Stomach (tissue), 19 donors: ENCODE results near the gene ZFYVE16. TPM values are rescaled to one million over a fixed set of nuclear protein-coding genes. Genes with fewer than 3 reads are reported as not detected.
A peak's percentile ranks its signal among the peaks of the same experiment; 100 is the strongest.

Experiments
- DNase-seq, 2 donors: peaks; one replicate each; pipeline versions ENCODE4 v3.0.0 to v3.0.0-alpha.2; 2013 to 2019
- H3K27ac ChIP-seq, 5 donors: fragments of 200-600 bp in 4 of 5; sonication (generic) in 4 of 5; one replicate each; pipeline ENCODE4 v1.5.1; 2013 to 2019; ENCODE audit warnings: mild to moderate bottlenecking in 1 of 5, moderate library complexity in 1 of 5
- H3K27me3 ChIP-seq, 3 donors: fragments of 200-600 bp; sonication (generic); one replicate each; pipeline ENCODE4 v1.5.1; 2017 to 2019; ENCODE audit warnings: mixed run types in 1 of 3
- H3K36me3 ChIP-seq, 4 donors: fragments of 200-600 bp; sonication (generic); 1 replicate in 3 of 4; 2 replicates in 1 of 4; pipeline ENCODE4 v1.5.1; 2016 to 2019
- H3K4me1 ChIP-seq, 4 donors: fragments of 200-600 bp; sonication (generic); one replicate each; pipeline ENCODE4 v1.5.1; 2016 to 2019
- H3K4me3 ChIP-seq, 4 donors: fragments of 200-600 bp; sonication (generic) in 3 of 4; one replicate each; pipeline ENCODE4 v1.5.1; 2016 to 2019; ENCODE audit warnings: mild to moderate bottlenecking in 1 of 4
- H3K9me3 ChIP-seq, 4 donors: fragments of 200-600 bp; sonication (generic); one replicate each; pipeline ENCODE4 v1.5.1; 2016 to 2019
- CTCF ChIP-seq, 7 experiments: fragments of 450-650 bp in 4 of 7; fragments of 200-600 bp in 3 of 7; sonication (generic) in 3 of 7; IDR thresholded peaks; one replicate each; pipeline ENCODE4 v1.5.1; 2016 to 2019; ENCODE audit warnings: antibody characterized with exemption in 7 of 7, control low read depth in 2 of 7, mild to moderate bottlenecking in 1 of 7
- EP300 ChIP-seq: sonication (generic); formaldehyde crosslinking; IDR thresholded peaks from one replicate; pipeline ENCODE4 v1.6.1; 2017; ENCODE audit warnings: antibody characterized with exemption
- POLR2A ChIP-seq, 4 donors: fragments of 450-650 bp; IDR thresholded peaks; one replicate each; pipeline ENCODE4 v1.6.1; 2016; ENCODE audit warnings: antibody characterized with exemption in 4 of 4, control low read depth in 2 of 4, mild to moderate bottlenecking in 1 of 4, moderate library complexity in 1 of 4
- POLR2AphosphoS5 ChIP-seq, 3 donors: sonication (generic); formaldehyde crosslinking; IDR thresholded peaks; one replicate each; pipeline ENCODE4 v1.6.1; 2016; ENCODE audit warnings: antibody characterized with exemption in 3 of 3
- WGBS, 5 donors: extraction: QIAGEN DNeasy Blood & Tissue Kit in 3 of 5; methylation state at CpG; one replicate each; pipeline versions ENCODE4 v1.1.5 to v1.1.7; 2013 to 2018; 5-methylcytosine and 5-hydroxymethylcytosine counted together
- intact Hi-C: fragments of 100-400 bp; cut with DNase I; formaldehyde crosslinking; loops from one replicate; pipeline ENCODE4 v1.15.1; 2023; ENCODE audit warnings: low total_unique reads
- long read RNA-seq, 10 donors: transcript quantifications; one replicate each; lab custom pipeline, GENCODE V29; 2026
- polyA plus RNA-seq, 3 donors: library from polyadenylated mRNA; stranded (reverse); fragments of 200-250 nt; gene quantifications; one replicate each; pipeline ENCODE4 v1.2.3, GENCODE V29; 2013
- total RNA-seq, 5 donors: library from RNA; depleted of rRNA; stranded (reverse); fragments of >200 nt; gene quantifications; one replicate each; pipeline versions ENCODE4 v1.1.0 to v1.2.3, GENCODE V29; 2014 to 2016
- donor health status: healthy with polysubstance abuse.
- donor health status: Bipolar disorder and iron deficiency.
- donor health status: healthy.

The ZFYVE16 gene
- total RNA-seq (10 to 100 TPM; 22.3 to 81.3 (median 25.6) TPM), polyA plus RNA-seq (1 to 10 TPM; 5.8 to 9.0 (median 8.1) TPM)
- long read RNA-seq, donor 1, result 0 reads
- long read RNA-seq, donor 2, full-length matches to known transcripts, result 2 of 14 reads
- long read RNA-seq, donor 2, partial matches to known transcripts, result 12 of 14 reads
- long read RNA-seq, donor 2, other reads (novel, unspliced or antisense), result 0 of 14 reads
- long read RNA-seq, donor 3, full-length matches to known transcripts, result 1 of 7 reads
- long read RNA-seq, donor 3, partial matches to known transcripts, result 6 of 7 reads
- long read RNA-seq, donor 3, other reads (novel, unspliced or antisense), result 0 of 7 reads
- long read RNA-seq, donor 4, result 0 reads
- long read RNA-seq, donor 5, full-length matches to known transcripts, result 2 of 9 reads
- long read RNA-seq, donor 5, partial matches to known transcripts, result 7 of 9 reads
- long read RNA-seq, donor 5, other reads (novel, unspliced or antisense), result 0 of 9 reads
- long read RNA-seq, donor 6, partial matches to known transcripts, result 34 of 51 reads
- long read RNA-seq, donor 6, other reads (novel, unspliced or antisense), result 15 of 51 reads
- long read RNA-seq, donor 7, partial matches to known transcripts, result 7 of 7 reads
- long read RNA-seq, donor 7, other reads (novel, unspliced or antisense), result 0 of 7 reads
- long read RNA-seq, donor 8, partial matches to known transcripts, result 13 of 13 reads
- long read RNA-seq, donor 8, other reads (novel, unspliced or antisense), result 0 of 13 reads
- long read RNA-seq, donor 9, full-length matches to known transcripts, result 1 of 1 reads
- long read RNA-seq, donor 9, partial matches to known transcripts, result 0 of 1 reads
- long read RNA-seq, donor 9, other reads (novel, unspliced or antisense), result 0 of 1 reads
- long read RNA-seq, donor 10, full-length matches to known transcripts, result 2 of 9 reads
- long read RNA-seq, donor 10, partial matches to known transcripts, result 7 of 9 reads
- long read RNA-seq, donor 10, other reads (novel, unspliced or antisense), result 0 of 9 reads

DNA sequence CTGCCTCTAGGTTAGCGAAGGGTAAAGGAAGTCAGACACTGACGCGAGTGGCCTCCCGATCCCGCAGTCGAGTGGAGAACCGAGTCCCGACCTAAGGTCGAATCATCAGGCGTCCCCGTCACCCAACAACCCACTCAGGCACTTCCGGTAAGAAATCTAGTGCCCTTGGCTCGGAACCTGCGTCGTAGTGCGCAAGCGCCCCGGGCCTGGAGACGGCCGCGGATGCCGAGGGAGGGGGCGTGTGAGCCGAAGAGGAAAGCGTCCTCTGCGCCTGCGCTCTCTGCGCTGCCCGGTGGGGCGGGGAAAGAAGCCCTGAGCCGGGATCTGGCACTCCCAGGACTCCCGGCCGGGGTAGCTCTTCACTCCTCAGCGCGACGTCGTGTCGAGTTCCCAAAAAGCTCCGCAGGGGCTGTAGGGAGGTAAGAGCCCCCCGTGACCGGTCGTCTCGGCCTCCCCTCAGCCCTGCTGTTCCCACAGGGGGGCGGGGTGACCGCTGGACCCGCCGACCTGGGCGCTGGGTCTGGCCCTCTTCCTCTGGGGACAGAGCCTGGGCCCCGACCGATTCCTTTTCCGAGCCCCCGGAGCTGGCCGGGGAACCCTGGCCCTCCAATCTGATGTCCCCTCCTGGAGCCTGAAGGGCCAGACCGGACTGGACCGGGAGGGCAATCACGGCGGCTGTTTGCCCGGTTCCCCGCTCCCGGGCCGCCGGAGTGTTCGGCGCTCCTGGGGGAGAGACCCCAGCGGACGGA lies at the start of gene ZFYVE16:
Gene ZFYVE16, plus strand, starts transcription at position 330 of the 749 bp plus-strand sequence. CDS start 26,084 bp downstream, outside the sequence.
- no peaks in the 10 kb centered on the region for H3K36me3 ChIP-seq
- WGBS, 5 donors, result 0 to 1% (median 0%) methylated on average over 18 to 66 of the region's 66 CpGs
- no peaks in the 10 kb centered on the region for H3K9me3 ChIP-seq
- H3K27me3 ChIP-seq, result no peaks in the 10 kb centered on the region
- peak within 1 kb of the TSS; percentile 93 to 99 (median 97) for H3K27ac ChIP-seq
- TF ChIP-seq POLR2A (IDR thresholded peaks at IDR 0.05) (peak in 2 of 4 donors; percentile 28 to 69), POLR2AphosphoS5 (IDR thresholded peaks at IDR 0.05) (peak; percentile 76 to 96 (median 94)), CTCF (IDR thresholded peaks at IDR 0.05) (peak in 2 of 7 experiments; percentile 38 to 45), EP300 (no peak)
- peaks cover 10 to 37% (median 23%) of the 10 kb centered on the region in 4 donors for H3K4me1 ChIP-seq
- intact Hi-C loops, result no loop called here
- H3K4me3 ChIP-seq, result peak within 1 kb of the TSS; percentile 87 to 90 (median 88)
- DNase-seq, result peak; percentile 99

- TF ChIP-seq EP300, result no peak
- TF ChIP-seq CTCF (IDR thresholded peaks at IDR 0.05), result no peak
- no peak for TF ChIP-seq POLR2AphosphoS5 (IDR thresholded peaks at IDR 0.05)
- TF ChIP-seq POLR2A (IDR thresholded peaks at IDR 0.05), result no peak
- no peaks in the 10 kb centered on the region for H3K27me3 ChIP-seq
- H3K9me3 ChIP-seq, result no peaks in the 10 kb centered on the region
- no peaks in the 10 kb centered on the region for H3K36me3 ChIP-seq
- H3K4me1 ChIP-seq, result no peaks in the 10 kb centered on the region
- H3K27ac ChIP-seq, result no peak overlapping the region
- no peak for DNase-seq
- no peak overlapping the region for H3K4me3 ChIP-seq
- intact Hi-C loops, result no loop called here
Observed at GRCh38 chr5:80360914-80361444, 46.9 kb upstream of the ZFYVE16 start.

GRCh38 chr5:80364892-80365291 lies 43.0 kb upstream of the ZFYVE16 start:
- no peak overlapping the region for H3K4me3 ChIP-seq
- intact Hi-C loops, result no loop called here
- no peak overlapping the region for H3K27ac ChIP-seq
- 89 to 93% (median 91%) methylated on average over 6 of the region's 6 CpGs for WGBS, 5 donors
- DNase-seq, result no peak
- TF ChIP-seq POLR2AphosphoS5 (IDR thresholded peaks at IDR 0.05) (no peak), EP300 (no peak), CTCF (IDR thresholded peaks at IDR 0.05) (no peak), POLR2A (IDR thresholded peaks at IDR 0.05) (no peak)
- H3K4me1 ChIP-seq, result no peaks in the 10 kb centered on the region
- H3K27me3 ChIP-seq, result no peaks in the 10 kb centered on the region
- no peaks in the 10 kb centered on the region for H3K36me3 ChIP-seq
- H3K9me3 ChIP-seq, result no peaks in the 10 kb centered on the region
